A549 (cell line): ENCODE data around the gene GLRA1. TPM values are rescaled to one million over a fixed set of nuclear protein-coding genes. Genes with fewer than 3 reads are reported as not detected.

Experiments used
- ATAC-seq, 2 experiments: fragments of 200-7000 bp in 1 of 2; fragments of >200 bp in 1 of 2; cut with Nextera tagmentation in 1 of 2; cut with Tn5 transposase in 1 of 2; 3 replicates each; pipeline versions ENCODE4 v1.8.0 to v1.9.1; 2018 to 2020; ENCODE audit warnings: mild to moderate bottlenecking in 1 of 2, moderate library complexity in 1 of 2
- CTCF ChIA-PET: fragments of 300-600 bp; sonication (Branson Sonifier 250); formaldehyde crosslinking; extraction: SDS; loops from one replicate; lab custom pipeline; 2021; ENCODE audit warnings: antibody characterized with exemption, inconsistent platforms; lab: Yijun Ruan, JAX
- POLR2A ChIA-PET: fragments of 350-600 bp; formaldehyde crosslinking; extraction: SDS; loops from one replicate; lab custom pipeline; 2021; ENCODE audit warnings: antibody characterized with exemption, inconsistent platforms; lab: Yijun Ruan, JAX
- DNase-seq, 2 experiments: peaks; one replicate each; pipeline versions ENCODE4 v3.0.0 to v3.0.0-alpha.2; 2011 to 2016; ENCODE audit warnings: low read depth in 1 of 2, low spot score in 1 of 2
- FAIRE-seq: peaks from 2 replicates; lab custom pipeline; 2011; peaks lifted over from hg19 to GRCh38; lab: Jason Lieb, UNC
- H3K27ac ChIP-seq, 2 experiments: fragments of >200 bp; sonication (Bioruptor Twin); formaldehyde crosslinking; 3 replicates each; pipeline ENCODE4 v1.5.1; 2016 to 2017
- H3K4me1 ChIP-seq: fragments of >200 bp; sonication (Bioruptor Twin); formaldehyde crosslinking; 3 replicates; pipeline ENCODE4 v1.6.1; 2016
- H3K4me2 ChIP-seq: fragments of >200 bp; sonication (Bioruptor Twin); formaldehyde crosslinking; 3 replicates; pipeline ENCODE4 v1.6.1; 2016
- H3K4me3 ChIP-seq: fragments of >200 bp; sonication (Bioruptor Twin); formaldehyde crosslinking; 3 replicates; pipeline ENCODE4 v1.5.1; 2016
- H3K9me3 ChIP-seq: fragments of >200 bp; sonication (Bioruptor Twin); formaldehyde crosslinking; 3 replicates; pipeline ENCODE4 v1.6.1; 2016
- CBX8 ChIP-seq: fragments of 200-600 bp; sonication (generic); IDR thresholded peaks from 2 replicates; pipeline ENCODE4 v1.6.1; 2016
- EHF ChIP-seq: fragments of 250-450 bp; sonication (Bioruptor Pico); IDR thresholded peaks from 2 replicates; pipeline ENCODE4 v1.5.0; 2020; ENCODE audit warnings: mild to moderate bottlenecking
- ESRRA ChIP-seq: fragments of 150-350 bp; IDR thresholded peaks from 2 replicates; pipeline ENCODE4 v1.6.1; 2014; ENCODE audit warnings: mild to moderate bottlenecking, low read length, borderline replicate concordance
- FOSB ChIP-seq: fragments of 250-450 bp; sonication (Bioruptor Pico); IDR thresholded peaks from 2 replicates; pipeline ENCODE4 v1.5.0; 2020; ENCODE audit warnings: mild to moderate bottlenecking, moderate library complexity
- FOSL2 ChIP-seq, 2 experiments: fragments of 450-650 bp in 1 of 2; fragments of >200 bp in 1 of 2; sonication (Bioruptor Twin) in 1 of 2; formaldehyde crosslinking; IDR thresholded peaks; 2 replicates each; pipeline versions ENCODE4 v1.5.0 to v1.6.1; 2016 to 2020; ENCODE audit warnings: mild to moderate bottlenecking in 1 of 2, moderate library complexity in 1 of 2
- FOXS1 ChIP-seq: fragments of 250-450 bp; sonication (Bioruptor Pico); IDR thresholded peaks from 2 replicates; pipeline ENCODE4 v1.5.0; 2020; ENCODE audit warnings: mild to moderate bottlenecking, moderate library complexity
- HDAC2 ChIP-seq: fragments of 200-600 bp; sonication (generic); IDR thresholded peaks from 2 replicates; pipeline ENCODE4 v1.6.1; 2016
- HOXB13 ChIP-seq: fragments of 250-450 bp; sonication (Bioruptor Pico); IDR thresholded peaks from 2 replicates; pipeline ENCODE4 v1.5.0; 2020; ENCODE audit warnings: low read depth, mild to moderate bottlenecking, moderate library complexity
- HOXB5 ChIP-seq: fragments of 250-450 bp; sonication (Bioruptor Pico); IDR thresholded peaks from 2 replicates; pipeline ENCODE4 v1.5.0; 2020; ENCODE audit warnings: mild to moderate bottlenecking, moderate library complexity
- JUN ChIP-seq, 2 experiments: fragments of >200 bp; sonication (Bioruptor Twin); formaldehyde crosslinking; IDR thresholded peaks; 2 replicates in 1 of 2; 3 replicates in 1 of 2; pipeline ENCODE4 v1.6.1; 2016 to 2017
- JUNB ChIP-seq: fragments of >200 bp; sonication (Bioruptor Twin); formaldehyde crosslinking; IDR thresholded peaks from 2 replicates; pipeline ENCODE4 v1.6.1; 2016
- KDM5A ChIP-seq: fragments of 200-600 bp; sonication (generic); IDR thresholded peaks from 2 replicates; pipeline ENCODE4 v1.6.1; 2016; ENCODE audit warnings: antibody characterized with exemption, mild to moderate bottlenecking
- MAZ ChIP-seq: fragments of 150-350 bp; IDR thresholded peaks from 2 replicates; pipeline ENCODE4 v1.6.1; 2014; ENCODE audit warnings: antibody characterized with exemption, low read depth, low read length, borderline replicate concordance
- MYC ChIP-seq: IDR thresholded peaks from 2 replicates; pipeline ENCODE4 v1.6.1; 2012; ENCODE audit warnings: mild to moderate bottlenecking, inconsistent platforms, low read length, improper control_type of control experiment, borderline replicate concordance
- PHF8 ChIP-seq: fragments of 200-600 bp; sonication (generic); IDR thresholded peaks from 2 replicates; pipeline ENCODE4 v1.6.1; 2016; ENCODE audit warnings: low read depth, mild to moderate bottlenecking, antibody characterized with exemption, moderate library complexity, borderline replicate concordance
- RAD21 ChIP-seq, 2 experiments: fragments of >200 bp in 1 of 2; sonication (Bioruptor Twin) in 1 of 2; formaldehyde crosslinking in 1 of 2; IDR thresholded peaks in 1 of 2; conservative IDR thresholded peaks in 1 of 2; 2 replicates in 1 of 2; 3 replicates in 1 of 2; pipeline ENCODE4 v1.6.1; 2012 to 2018; ENCODE audit warnings: inconsistent platforms in 1 of 2
- RFX5 ChIP-seq: fragments of 450-650 bp; IDR thresholded peaks from 2 replicates; pipeline ENCODE4 v1.7.1; 2014; ENCODE audit warnings: antibody characterized with exemption, mild to moderate bottlenecking, moderate library complexity
- SMC3 ChIP-seq: fragments of >200 bp; sonication (Bioruptor Twin); formaldehyde crosslinking; IDR thresholded peaks from 3 replicates; pipeline ENCODE4 v1.6.1; 2018; ENCODE audit warnings: inconsistent platforms
- SREBF2 ChIP-seq: fragments of 450-650 bp; IDR thresholded peaks from 2 replicates; pipeline ENCODE4 v1.6.1; 2014; ENCODE audit warnings: mild to moderate bottlenecking, moderate library complexity
- TFCP2L1 ChIP-seq: fragments of 250-450 bp; sonication (Bioruptor Pico); IDR thresholded peaks from 2 replicates; pipeline ENCODE4 v1.5.0; 2021; ENCODE audit warnings: mild to moderate bottlenecking
- ZC3H11A ChIP-seq: fragments of 450-650 bp; IDR thresholded peaks from 2 replicates; pipeline ENCODE4 v1.6.1; 2014; ENCODE audit warnings: antibody characterized with exemption, mild to moderate bottlenecking
- ZNF302 ChIP-seq: fragments of 250-450 bp; sonication (Bioruptor Pico); IDR thresholded peaks from 2 replicates; pipeline ENCODE4 v1.9.0; 2021; ENCODE audit warnings: inconsistent platforms, mild to moderate bottlenecking, moderate library complexity
- WGBS: methylation state at CpG from one replicate; pipeline ENCODE4 v1.1.6; 2017; ENCODE audit errors: missing lambda C conversion rate; 5-methylcytosine and 5-hydroxymethylcytosine counted together
- polyA plus RNA-seq, 4 experiments: library from polyadenylated mRNA; depleted of rRNA in 3 of 4; stranded (reverse); fragments of >200 nt; fragmentation: RNase III in 1 of 4; extraction: RNeasy Plus Mini Kit Qiagen cat#74134 plus additional on column Dnase treatment in 1 of 4; gene quantifications; 2 replicates in 3 of 4; 3 replicates in 1 of 4; pipeline ENCODE4 v1.2.3, GENCODE V29; 2011 to 2017
- TF ChIP-seq, protein P1 (sequence below): fragments of 250-450 bp; sonication (Bioruptor Pico); IDR thresholded peaks from 2 replicates; pipeline ENCODE4 v1.5.0; 2021; ENCODE audit warnings: mild to moderate bottlenecking, moderate library complexity, borderline replicate concordance
- TF ChIP-seq, protein P2 (sequence below): fragments of 150-350 bp; IDR thresholded peaks from 2 replicates; pipeline ENCODE4 v1.6.1; 2014; ENCODE audit warnings: low read depth, mild to moderate bottlenecking, low read length

Gene GLRA1
- polyA plus RNA-seq, 2 of the 4 experiments (the other 2 are of a cell fraction): not detected

DNA sequence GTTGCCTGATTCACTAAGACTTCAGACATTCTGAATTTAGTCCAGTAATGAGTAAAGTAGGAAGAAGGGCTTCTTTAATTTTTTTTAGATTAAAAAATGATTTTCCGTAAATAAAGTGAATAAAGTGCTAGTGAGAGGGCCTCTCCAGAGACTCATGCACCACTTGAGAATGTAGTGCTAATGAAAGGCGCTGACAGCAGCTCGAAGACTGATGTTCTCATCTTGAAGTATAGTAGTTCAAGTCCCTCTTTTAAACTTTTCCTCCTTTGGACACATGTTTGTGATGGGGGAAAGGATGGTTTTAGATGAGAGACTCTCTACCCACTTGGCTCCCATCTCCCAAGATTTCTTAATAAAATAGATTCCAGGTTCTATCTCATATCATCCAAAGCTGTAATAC, 104.4 kb downstream of the GLRA1 start:
- FAIRE-seq: no peak
- Histone ChIP-seq H3K9me3 (no peaks in the 10 kb centered on the region), H3K4me3 (no peak overlapping the region), H3K4me1 (no peaks in the 10 kb centered on the region), H3K27ac (no peak overlapping the region), H3K4me2 (no peak overlapping the region)
- ChIA-PET POLR2A (no interaction called here), CTCF (interaction anchor here (0.8 to 1.9 kb wide), 2 partner anchors 12 to 323 kb away, joined by 4 to 7 read pairs; no protein-coding TSS in a partner anchor)
- no peak for ATAC-seq
- no peak for TF ChIP-seq FOSB (CRISPR knock-in tag)
- TF ChIP-seq SREBF2: no peak
- TF ChIP-seq, protein P1, sequence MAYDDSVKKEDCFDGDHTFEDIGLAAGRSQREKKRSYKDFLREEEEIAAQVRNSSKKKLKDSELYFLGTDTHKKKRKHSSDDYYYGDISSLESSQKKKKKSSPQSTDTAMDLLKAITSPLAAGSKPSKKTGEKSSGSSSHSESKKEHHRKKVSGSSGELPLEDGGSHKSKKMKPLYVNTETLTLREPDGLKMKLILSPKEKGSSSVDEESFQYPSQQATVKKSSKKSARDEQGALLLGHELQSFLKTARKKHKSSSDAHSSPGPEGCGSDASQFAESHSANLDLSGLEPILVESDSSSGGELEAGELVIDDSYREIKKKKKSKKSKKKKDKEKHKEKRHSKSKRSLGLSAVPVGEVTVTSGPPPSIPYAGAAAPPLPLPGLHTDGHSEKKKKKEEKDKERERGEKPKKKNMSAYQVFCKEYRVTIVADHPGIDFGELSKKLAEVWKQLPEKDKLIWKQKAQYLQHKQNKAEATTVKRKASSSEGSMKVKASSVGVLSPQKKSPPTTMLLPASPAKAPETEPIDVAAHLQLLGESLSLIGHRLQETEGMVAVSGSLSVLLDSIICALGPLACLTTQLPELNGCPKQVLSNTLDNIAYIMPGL (CRISPR knock-in tag): no peak
- TF ChIP-seq RFX5: no peak
- TF ChIP-seq SMC3: no peak
- no peak for TF ChIP-seq ESRRA
- no peak for TF ChIP-seq HDAC2
- no peak for TF ChIP-seq PHF8
- no peak for TF ChIP-seq HOXB5 (CRISPR knock-in tag)
- TF ChIP-seq MYC: no peak
- no peak for TF ChIP-seq RAD21 (conservative IDR thresholded peaks at IDR 0.05 in 1 of 2, IDR thresholded peaks at IDR 0.05 in 1 of 2)
- TF ChIP-seq JUN (IDR thresholded peaks at IDR 0.05): no peak
- no peak for TF ChIP-seq ZC3H11A
- TF ChIP-seq JUNB: no peak
- TF ChIP-seq ZNF302 (CRISPR knock-in tag): no peak
- no peak for TF ChIP-seq KDM5A
- no peak for DNase-seq
- WGBS: 97% methylated on average over 3 of the region's 3 CpGs

DNA sequence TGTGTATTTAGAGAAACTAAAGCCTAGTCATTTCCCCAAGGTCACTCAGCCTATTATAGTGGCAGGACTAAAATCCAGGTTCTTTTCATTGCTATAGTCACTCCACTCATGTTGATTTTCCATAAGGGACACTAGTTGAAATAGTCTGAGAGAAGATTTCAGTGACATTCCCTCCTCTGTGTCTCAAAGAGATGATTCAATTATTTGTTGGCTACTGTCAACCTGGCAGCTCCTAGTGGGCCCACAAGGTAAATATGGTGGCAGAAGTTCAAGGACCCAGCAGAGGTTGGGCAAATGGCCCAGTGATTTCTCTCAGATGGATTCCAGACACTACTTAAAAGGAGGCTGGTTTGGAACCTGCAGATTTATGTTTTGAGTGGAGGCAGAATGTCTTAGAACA, 104.8 kb downstream of the GLRA1 start:
- H3K4me2 ChIP-seq: no peak overlapping the region
- ChIA-PET CTCF (interaction anchor here (1.3 to 1.9 kb wide), 3 partner anchors 18 to 323 kb away, joined by 4 to 7 read pairs (median 4); no protein-coding TSS in a partner anchor), POLR2A (no interaction called here)
- H3K9me3 ChIP-seq: no peaks in the 10 kb centered on the region
- H3K4me3 ChIP-seq: no peak overlapping the region
- DNase-seq (no peak), ATAC-seq (no peak), FAIRE-seq (no peak)
- no peak overlapping the region for H3K27ac ChIP-seq
- H3K4me1 ChIP-seq: no peaks in the 10 kb centered on the region
- TF ChIP-seq, protein P2, sequence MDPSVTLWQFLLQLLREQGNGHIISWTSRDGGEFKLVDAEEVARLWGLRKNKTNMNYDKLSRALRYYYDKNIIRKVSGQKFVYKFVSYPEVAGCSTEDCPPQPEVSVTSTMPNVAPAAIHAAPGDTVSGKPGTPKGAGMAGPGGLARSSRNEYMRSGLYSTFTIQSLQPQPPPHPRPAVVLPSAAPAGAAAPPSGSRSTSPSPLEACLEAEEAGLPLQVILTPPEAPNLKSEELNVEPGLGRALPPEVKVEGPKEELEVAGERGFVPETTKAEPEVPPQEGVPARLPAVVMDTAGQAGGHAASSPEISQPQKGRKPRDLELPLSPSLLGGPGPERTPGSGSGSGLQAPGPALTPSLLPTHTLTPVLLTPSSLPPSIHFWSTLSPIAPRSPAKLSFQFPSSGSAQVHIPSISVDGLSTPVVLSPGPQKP: no peak
- TF ChIP-seq RAD21 (conservative IDR thresholded peaks at IDR 0.05 in 1 of 2, IDR thresholded peaks at IDR 0.05 in 1 of 2) (no peak), FOXS1 (CRISPR knock-in tag) (no peak), EHF (CRISPR knock-in tag) (no peak), CBX8 (no peak), TFCP2L1 (CRISPR knock-in tag) (no peak), HOXB13 (no peak), FOSL2 (IDR thresholded peaks at IDR 0.05) (no peak), FOSL2 (CRISPR knock-in tag; IDR thresholded peaks at IDR 0.05) (no peak), JUN (IDR thresholded peaks at IDR 0.05) (no peak), ESRRA (no peak), MAZ (no peak)
